ENCODE results near the gene VPREB1.

Gene VPREB1

GRCh38 chr22:22196833-22197477 is 47.6 kb upstream of the VPREB1 start:
- TF ChIP-seq BHLHE40 (IDR thresholded peaks at IDR 0.05; ENCODE audit: borderline replicate concordance) = no peak
- TF ChIP-seq FOXM1 (IDR thresholded peaks at IDR 0.05; ENCODE audit: borderline replicate concordance) = no peak
- no peak for TF ChIP-seq SP1 (IDR thresholded peaks at IDR 0.05)
- no peak for TF ChIP-seq TARDBP (IDR thresholded peaks at IDR 0.05)
- TF ChIP-seq NFRKB (IDR thresholded peaks at IDR 0.05) = no peak
- no peak for TF ChIP-seq L3MBTL2 (conservative IDR thresholded peaks at IDR 0.05)
- TF ChIP-seq FOXK2 (IDR thresholded peaks at IDR 0.05) = no peak
- TF ChIP-seq ZNF384 (IDR thresholded peaks at IDR 0.05) = no peak
- TF ChIP-seq HDGF (IDR thresholded peaks at IDR 0.05; ENCODE audit: borderline replicate concordance) = no peak
- no peak for TF ChIP-seq FOXA1 (IDR thresholded peaks at IDR 0.05)
- TF ChIP-seq LEF1 (IDR thresholded peaks at IDR 0.05; ENCODE audit: borderline replicate concordance) = no peak
- no peak for TF ChIP-seq SUZ12 (IDR thresholded peaks at IDR 0.05)
- TF ChIP-seq ELF4 (IDR thresholded peaks at IDR 0.05) = no peak
- CTCF ChIA-PET = interaction anchor here (0.6 to 3.0 kb wide), 8 partner anchors 10 to 185 kb away, joined by 3 to 34 read pairs (median 4); no protein-coding TSS in a partner anchor
- POLR2A ChIA-PET = no interaction called here
- DNase-seq (ENCODE audit: extremely low spot score) = no peak

- POLR2A ChIA-PET = no interaction called here
- DNase-seq (ENCODE audit: extremely low spot score) = no peak
- CTCF ChIA-PET = interaction anchor here (3.0 kb wide), 1 partner anchor 13 kb away, joined by 34 read pairs; no protein-coding TSS in a partner anchor
- TF ChIP-seq TARDBP (IDR thresholded peaks at IDR 0.05) (no peak), ZNF384 (IDR thresholded peaks at IDR 0.05) (no peak), FOXM1 (IDR thresholded peaks at IDR 0.05; ENCODE audit: borderline replicate concordance) (no peak), ARNT (IDR thresholded peaks at IDR 0.05) (no peak)
Observed at GRCh38 chr22:22197993-22198402, 46.6 kb upstream of the VPREB1 start.

- ChIA-PET CTCF (no interaction called here), POLR2A (no interaction called here)
- TF ChIP-seq PKNOX1 (IDR thresholded peaks at IDR 0.05) (peak; percentile 59; the same call in 1 of the 2 replicates), SUZ12 (IDR thresholded peaks at IDR 0.05) (no peak)
- no peak for DNase-seq (ENCODE audit: extremely low spot score)
Observed at GRCh38 chr22:22198751-22199150, 45.8 kb upstream of the VPREB1 start.

- ChIA-PET CTCF (interaction anchor here (2.7 kb wide), 1 partner anchor 14 kb away, joined by 12 read pairs; no protein-coding TSS in a partner anchor), POLR2A (no interaction called here)
- no peak for TF ChIP-seq L3MBTL2 (conservative IDR thresholded peaks at IDR 0.05)
- no peak for TF ChIP-seq LEF1 (IDR thresholded peaks at IDR 0.05; ENCODE audit: borderline replicate concordance)
- TF ChIP-seq CTBP1 (IDR thresholded peaks at IDR 0.05; ENCODE audit: borderline replicate concordance) = no peak
- TF ChIP-seq TARDBP (IDR thresholded peaks at IDR 0.05) = no peak
- DNase-seq (ENCODE audit: extremely low spot score) = no peak
Observed at GRCh38 chr22:22199634-22200033, 45.0 kb upstream of the VPREB1 start.

- no peak for DNase-seq (ENCODE audit: extremely low spot score)
- ChIA-PET CTCF (interaction anchor here (0.6 to 2.7 kb wide), 8 partner anchors 13 to 142 kb away, joined by 3 to 18 read pairs (median 4); no protein-coding TSS in a partner anchor), POLR2A (no interaction called here)
- no peak for TF ChIP-seq FOXA1 (IDR thresholded peaks at IDR 0.05)
- TF ChIP-seq TARDBP (IDR thresholded peaks at IDR 0.05) = no peak
- no peak for TF ChIP-seq HDGF (IDR thresholded peaks at IDR 0.05; ENCODE audit: borderline replicate concordance)
Observed at GRCh38 chr22:22200569-22201184, 43.9 kb upstream of the VPREB1 start.

- DNase-seq (ENCODE audit: extremely low spot score) = peak; percentile 71
- ChIA-PET CTCF (interaction anchor here (0.6 to 2.7 kb wide), 14 partner anchors 13 to 275 kb away, joined by 3 to 18 read pairs (median 4); no protein-coding TSS in a partner anchor), POLR2A (no interaction called here)
- TF ChIP-seq LEF1 (IDR thresholded peaks at IDR 0.05; ENCODE audit: borderline replicate concordance) (no peak), SUZ12 (IDR thresholded peaks at IDR 0.05) (no peak), TARDBP (IDR thresholded peaks at IDR 0.05) (no peak), ARNT (IDR thresholded peaks at IDR 0.05) (no peak), NFRKB (IDR thresholded peaks at IDR 0.05) (no peak), SP1 (IDR thresholded peaks at IDR 0.05) (no peak), PKNOX1 (IDR thresholded peaks at IDR 0.05) (no peak), FOXK2 (IDR thresholded peaks at IDR 0.05) (no peak), ELF4 (IDR thresholded peaks at IDR 0.05) (no peak), BHLHE40 (IDR thresholded peaks at IDR 0.05; ENCODE audit: borderline replicate concordance) (no peak), FOXM1 (IDR thresholded peaks at IDR 0.05; ENCODE audit: borderline replicate concordance) (no peak), L3MBTL2 (conservative IDR thresholded peaks at IDR 0.05) (no peak), HDGF (IDR thresholded peaks at IDR 0.05; ENCODE audit: borderline replicate concordance) (no peak), FOXA1 (IDR thresholded peaks at IDR 0.05) (no peak)
Observed at GRCh38 chr22:22201185-22201929, 43.2 kb upstream of the VPREB1 start.

- POLR2A ChIA-PET = no interaction called here
- CTCF ChIA-PET = interaction anchor here (0.7 to 2.7 kb wide), 9 partner anchors 12 to 274 kb away, joined by 3 to 18 read pairs (median 4); no protein-coding TSS in a partner anchor
- TF ChIP-seq NFRKB (IDR thresholded peaks at IDR 0.05) = no peak
Observed at GRCh38 chr22:22201930-22202343, 42.6 kb upstream of the VPREB1 start.

More at GRCh38 chr22:22201930-22202343, 42.6 kb upstream of the VPREB1 start:
- no peak for DNase-seq (ENCODE audit: extremely low spot score)

All from HEK293T (cell line).